Measurements from ENCODE around the gene HDAC4.

GRCh38 chr2:239014458-239015217 lies 386.2 kb downstream of the HDAC4 start:
- TF ChIP-seq CTCF (IDR thresholded peaks at IDR 0.05; ENCODE audit: insufficient read depth, low read length, poor library complexity, severe bottlenecking) (no peak), EZH2phosphoT487 (conservative IDR thresholded peaks at IDR 0.05; ENCODE audit: low read length) (no peak)
